Activated CD4-positive, alpha-beta T cell treated with anti-CD3 and anti-CD28 coated beads for 36 hours (primary cell): Measurements from ENCODE around the gene PPP6R1. TPM values are rescaled to one million over a fixed set of nuclear protein-coding genes. Genes with fewer than 3 reads are reported as not detected.
A peak's percentile ranks its signal among the peaks of the same experiment; 100 is the strongest.

ENCODE experiments used
- ATAC-seq: fragments of 200-7000 bp; cut with Tn5 transposase; one replicate; pipeline ENCODE4 v1.10.0; 2021; ENCODE audit warnings: mild to moderate bottlenecking, moderate library complexity
- CTCF ChIA-PET: fragments of 350-600 bp; sonication (Branson Sonifier 250); formaldehyde crosslinking; loops from one replicate; lab custom pipeline; 2021; ENCODE audit warnings: antibody characterized with exemption; lab: Charles Lee
- POLR2A ChIA-PET: fragments of 350-600 bp; sonication (Branson Sonifier 250); formaldehyde crosslinking; loops from one replicate; lab custom pipeline; 2021; ENCODE audit warnings: antibody characterized with exemption, inconsistent platforms; lab: Charles Lee
- DNase-seq: peaks from one replicate; pipeline ENCODE4 v3.0.0-alpha.2; 2020
- H3K27ac Mint-ChIP-seq: one replicate; pipeline ENCODE4 v1.8.0; 2021; ENCODE audit warnings: mixed read lengths
- H3K27me3 Mint-ChIP-seq: one replicate; pipeline ENCODE4 v1.8.0; 2021; ENCODE audit warnings: mixed read lengths
- H3K36me3 Mint-ChIP-seq: one replicate; pipeline ENCODE4 v1.8.0; 2021; ENCODE audit warnings: low read depth, mixed read lengths
- H3K4me1 Mint-ChIP-seq: one replicate; pipeline ENCODE4 v1.8.0; 2021; ENCODE audit warnings: mixed read lengths
- H3K4me3 Mint-ChIP-seq: one replicate; pipeline ENCODE4 v1.8.0; 2021; ENCODE audit warnings: mild to moderate bottlenecking, moderate library complexity, mixed read lengths
- H3K9me3 Mint-ChIP-seq: one replicate; pipeline ENCODE4 v1.8.0; 2021; ENCODE audit warnings: low read depth, mixed read lengths
- intact Hi-C, 2 experiments: fragments of 100-400 bp; cut with DNase I in 1 of 2; cut with micrococcal nuclease in 1 of 2; formaldehyde crosslinking; loops; one replicate each; pipeline versions ENCODE4 v1.14.2 to v1.15.1; 2022 to 2024; cut with DNase I, micrococcal nuclease
- microRNA-seq: library from miRNA; unstranded; fragments of <30 nt; microRNA quantifications from one replicate; pipeline ENCODE4 v1.2.0, GENCODE V29; 2021; ENCODE audit warnings: borderline replicate concordance
- total RNA-seq, 2 experiments: library from RNA; stranded (reverse); gene quantifications; one replicate each; pipeline ENCODE4 v1.2.3, GENCODE V29; 2021

The PPP6R1 gene
- total RNA-seq, 2 experiments from 2014 or later, result 177 to 201 TPM

DNA sequence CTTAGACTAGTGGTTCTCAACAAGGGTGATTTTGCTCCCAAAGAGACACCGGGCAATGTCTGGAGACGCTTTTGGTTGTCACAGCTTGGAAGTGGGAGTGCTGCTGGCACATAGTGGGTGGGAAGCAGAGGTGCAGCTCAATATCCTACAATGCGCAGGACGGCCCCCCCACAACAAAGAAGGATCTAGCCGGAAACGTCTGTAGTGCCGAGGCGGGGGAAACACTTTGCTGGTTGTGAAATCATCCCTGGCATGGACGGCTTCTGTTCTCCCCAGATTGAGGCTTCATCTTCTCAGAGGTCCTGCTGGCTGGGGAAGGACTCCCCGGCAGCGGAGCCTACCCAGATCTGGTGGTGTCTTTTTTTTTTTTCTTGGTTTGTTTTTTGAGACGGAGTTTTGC, 65.3 kb downstream of the PPP6R1 start:
- intact Hi-C loops, result no loop called here
- Mint-ChIP-seq H3K36me3 (no peaks in the 10 kb centered on the region), H3K9me3 (no peaks in the 10 kb centered on the region), H3K27ac (no peak overlapping the region), H3K4me1 (peaks cover 4% of the 10 kb centered on the region), H3K27me3 (peaks cover 7% of the 10 kb centered on the region), H3K4me3 (no peak overlapping the region)
- ChIA-PET POLR2A (interaction anchor here (0.8 kb wide), 1 partner anchor 15 kb away, joined by 4 read pairs; no protein-coding TSS in a partner anchor), CTCF (interaction anchor here (1.0 kb wide), 1 partner anchor 99 kb away, joined by 6 read pairs; no protein-coding TSS in a partner anchor)
- DNase-seq (no peak), ATAC-seq (no peak)

GRCh38 chr19:55189403-55189835, 69.4 kb downstream of the PPP6R1 start:
- no peaks in the 10 kb centered on the region for H3K36me3 Mint-ChIP-seq
- POLR2A ChIA-PET, result no interaction called here

GRCh38 chr19:55188625-55189024, 70.2 kb downstream of the PPP6R1 start:
- no peak for ATAC-seq
- Mint-ChIP-seq H3K27ac (no peak overlapping the region), H3K27me3 (peaks cover 10% of the 10 kb centered on the region), H3K4me3 (no peak overlapping the region), H3K4me1 (peaks cover 4% of the 10 kb centered on the region), H3K9me3 (no peaks in the 10 kb centered on the region), H3K36me3 (no peaks in the 10 kb centered on the region)
- POLR2A ChIA-PET, result no interaction called here
- intact Hi-C loops, result no loop called here
- no peak for DNase-seq
- CTCF ChIA-PET, result interaction anchor here (0.6 kb wide), 1 partner anchor 77 kb away, joined by 3 read pairs; no protein-coding TSS in a partner anchor

More at GRCh38 chr19:55189403-55189835, 69.4 kb downstream of the PPP6R1 start:
- Mint-ChIP-seq H3K27me3 (peaks cover 7% of the 10 kb centered on the region), H3K9me3 (no peaks in the 10 kb centered on the region), H3K4me3 (no peak overlapping the region), H3K4me1 (peaks cover 4% of the 10 kb centered on the region), H3K27ac (no peak overlapping the region)
- ATAC-seq (no peak), DNase-seq (no peak)
- CTCF ChIA-PET, result interaction anchor here (0.6 kb wide), 1 partner anchor 23 kb away, joined by 3 read pairs; the partner anchor contains the start of gene DNAAF3
- intact Hi-C loops, result no loop called here

DNA sequence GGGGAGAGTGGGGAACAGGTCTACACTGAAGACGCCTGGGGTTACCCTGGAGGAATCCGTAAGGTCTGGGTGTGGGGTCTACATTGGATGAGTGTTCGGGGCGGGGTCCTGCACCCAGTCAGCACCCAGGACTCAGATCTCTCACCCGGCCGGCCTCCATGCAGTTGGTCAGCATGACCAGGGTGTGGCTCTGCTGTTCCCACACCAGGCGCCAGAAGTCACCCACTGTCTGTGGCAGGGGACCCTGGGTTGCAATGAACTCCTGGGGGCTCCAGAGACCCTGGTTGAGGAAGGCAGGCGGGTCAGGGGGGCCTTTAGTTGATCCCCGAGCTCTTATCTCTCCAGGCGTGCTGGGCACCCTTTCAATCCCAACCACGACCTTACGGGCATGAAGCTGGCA, 72.7 kb downstream of the PPP6R1 start:
- DNase-seq (no peak), ATAC-seq (no peak)
- H3K4me1 Mint-ChIP-seq, result peaks cover 4% of the 10 kb centered on the region
- intact Hi-C loops, result no loop called here
- peaks cover 13% of the 10 kb centered on the region for H3K27me3 Mint-ChIP-seq
- no peaks in the 10 kb centered on the region for H3K9me3 Mint-ChIP-seq
- ChIA-PET POLR2A (no interaction called here), CTCF (interaction anchor here (0.7 kb wide), 1 partner anchor 314 kb away, joined by 4 read pairs; no protein-coding TSS in a partner anchor)
- H3K36me3 Mint-ChIP-seq, result no peaks in the 10 kb centered on the region
- no peak overlapping the region for H3K27ac Mint-ChIP-seq
- no peak overlapping the region for H3K4me3 Mint-ChIP-seq

DNA sequence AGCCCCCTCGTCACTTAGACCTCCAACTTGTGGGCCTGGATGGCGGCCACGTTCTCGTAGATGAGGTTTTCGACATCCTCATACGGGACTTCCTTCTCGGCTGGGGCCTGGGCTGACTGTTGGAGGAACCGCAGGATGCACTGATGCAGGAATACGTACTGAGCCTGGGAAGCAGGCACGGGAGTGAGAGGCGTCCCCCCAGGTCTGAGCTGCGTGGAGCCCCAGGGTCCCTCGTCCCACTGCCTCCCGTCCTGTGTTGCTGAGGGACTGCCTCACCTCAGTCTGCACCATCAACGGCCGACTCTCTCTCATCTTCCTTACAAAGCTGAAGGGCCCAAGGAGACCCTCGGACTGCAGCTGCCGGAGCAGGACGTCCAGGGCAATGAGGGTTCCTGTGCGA, 77.1 kb downstream of the PPP6R1 start:
- ChIA-PET CTCF (no interaction called here), POLR2A (no interaction called here)
- Mint-ChIP-seq H3K27me3 (peaks cover 33% of the 10 kb centered on the region), H3K27ac (no peak overlapping the region), H3K4me3 (no peak overlapping the region), H3K9me3 (no peaks in the 10 kb centered on the region), H3K4me1 (peaks cover 14% of the 10 kb centered on the region), H3K36me3 (no peaks in the 10 kb centered on the region)
- DNase-seq, result no peak
- intact Hi-C loops, result no loop called here
- ATAC-seq, result no peak

Small RNA genes lying within 50 kb of the gene (microRNA-seq; reads per million reads assigned to microRNA genes)
- gene MIR6802 (3.2 reads per million), gene MIR6803 (9.2 reads per million, percentile 28 among the genes with 10 or more reads in this experiment), gene MIR6804 (6.7 reads per million, percentile 22 among the genes with 10 or more reads in this experiment)

Other genes with a start within 250 kb of the PPP6R1 start
- under 1 TPM in 1 of 2 experiments, not detected in 1; 0.09 TPM for gene GP6, start 220.8 kb downstream of the PPP6R1 start, total RNA-seq
- 10 to 100 TPM; 11.9 to 12.8 TPM for gene RDH13, start 195.9 kb downstream of the PPP6R1 start, total RNA-seq
- 1 to 10 TPM; 2.2 to 2.3 TPM for gene EPS8L1, start 183.1 kb downstream of the PPP6R1 start, total RNA-seq
- 10 to 100 TPM; 66.1 to 69.8 TPM for gene PPP1R12C, start 141.4 kb downstream of the PPP6R1 start, total RNA-seq
- gene TNNT1, start 109.8 kb downstream of the PPP6R1 start, total RNA-seq, result under 1 TPM; 0.47 to 0.50 TPM
- under 1 TPM in 1 of 2 experiments, not detected in 1; 0.32 TPM for gene TNNI3, start 101.3 kb downstream of the PPP6R1 start, total RNA-seq
- under 1 TPM; 0.53 to 0.72 TPM for gene DNAAF3, start 92.4 kb downstream of the PPP6R1 start, total RNA-seq
- under 1 TPM in 1 of 2 experiments, not detected in 1; 0.37 TPM for gene SYT5, start 78.7 kb downstream of the PPP6R1 start, total RNA-seq
- not detected for gene PTPRH, start 49.5 kb downstream of the PPP6R1 start, total RNA-seq
- gene TMEM86B, start 30.3 kb downstream of the PPP6R1 start, total RNA-seq, result 1 to 10 TPM; 4.9 to 9.0 TPM
- gene HSPBP1, start 21.1 kb upstream of the PPP6R1 start, total RNA-seq, result 10 to 100 TPM; 41.1 to 45.2 TPM
- 1 to 10 TPM; 4.1 to 4.5 TPM for gene BRSK1, start 25.0 kb upstream of the PPP6R1 start, total RNA-seq
- gene TMEM150B, start 66.3 kb upstream of the PPP6R1 start, total RNA-seq, result not detected
- gene KMT5C, start 80.9 kb upstream of the PPP6R1 start, total RNA-seq, result 10 to 100 TPM; 27.5 to 32.3 TPM
- under 1 TPM; 0.14 to 0.30 TPM for gene COX6B2, start 95.7 kb upstream of the PPP6R1 start, total RNA-seq
- gene GARIN5B, start 104.2 kb upstream of the PPP6R1 start, total RNA-seq, result not detected
- under 1 TPM; 0.09 to 0.18 TPM for gene IL11, start 111.4 kb upstream of the PPP6R1 start, total RNA-seq
- gene TMEM190, start 117.8 kb upstream of the PPP6R1 start, total RNA-seq, result not detected
- gene TMEM238, start 125.3 kb upstream of the PPP6R1 start, total RNA-seq, result 1 to 10 TPM; 5.9 to 6.3 TPM
- gene RPL28, start 126.9 kb upstream of the PPP6R1 start, total RNA-seq, result 1,000 to 10,000 TPM; 2,751 to 4,078 TPM
- 100 to 1,000 TPM; 228 to 342 TPM for gene UBE2S, start 148.8 kb upstream of the PPP6R1 start, total RNA-seq
- gene SHISA7, start 184.3 kb upstream of the PPP6R1 start, total RNA-seq, result not detected
- 10 to 100 TPM; 24.3 to 28.0 TPM for gene ISOC2, start 202.6 kb upstream of the PPP6R1 start, total RNA-seq
- not detected for gene C19orf85, start 205.7 kb upstream of the PPP6R1 start, total RNA-seq
- 1 to 10 TPM; 5.6 to 6.8 TPM for gene ZNF628, start 217.6 kb upstream of the PPP6R1 start, total RNA-seq
- 10 to 100 TPM in 1 of 2 experiments, 1 to 10 TPM in 1; 8.2 to 14.8 TPM for gene NAT14, start 226.2 kb upstream of the PPP6R1 start, total RNA-seq
- under 1 TPM; 0.32 to 0.34 TPM for gene SSC5D, start 229.4 kb upstream of the PPP6R1 start, total RNA-seq